Measurements from ENCODE around the gene KCTD17. TPM values are rescaled to one million over a fixed set of nuclear protein-coding genes. Genes with fewer than 3 reads are reported as not detected.

KCTD17 gene
- total RNA-seq: 13.9 TPM
- 9.6 TPM for polyA plus RNA-seq (ENCODE audit: insufficient read depth, low read depth, low replicate concordance)
- long read RNA-seq, donor 1, partial matches to known transcripts: 0 of 4 reads
- long read RNA-seq, donor 1, other reads (novel, unspliced or antisense): 0 of 4 reads
- long read RNA-seq, donor 2, partial matches to known transcripts: 0 of 4 reads
- long read RNA-seq, donor 2, other reads (novel, unspliced or antisense): 0 of 4 reads
- long read RNA-seq, donor 3, partial matches to known transcripts: 0 of 3 reads
- long read RNA-seq, donor 3, other reads (novel, unspliced or antisense): 0 of 3 reads
- long read RNA-seq, donor 4, partial matches to known transcripts: 6 of 9 reads
- long read RNA-seq, donor 4, other reads (novel, unspliced or antisense): 0 of 9 reads
- long read RNA-seq, donor 5: 0 reads
- long read RNA-seq, donor 6, partial matches to known transcripts: 7 of 10 reads
- long read RNA-seq, donor 6, other reads (novel, unspliced or antisense): 0 of 10 reads
- long read RNA-seq, donor 7, partial matches to known transcripts: 9 of 14 reads
- long read RNA-seq, donor 7, other reads (novel, unspliced or antisense): 1 of 14 reads
- long read RNA-seq, donor 8, partial matches to known transcripts: 0 of 2 reads
- long read RNA-seq, donor 8, other reads (novel, unspliced or antisense): 0 of 2 reads
- long read RNA-seq, donor 9, partial matches to known transcripts: 0 of 5 reads
- long read RNA-seq, donor 9, other reads (novel, unspliced or antisense): 0 of 5 reads
- long read RNA-seq, donor 10, partial matches to known transcripts: 5 of 6 reads
- long read RNA-seq, donor 10, other reads (novel, unspliced or antisense): 0 of 6 reads

GRCh38 chr22:37051391-37052385, at the start of gene KCTD17:
Gene KCTD17 (plus strand): TSS chr22:37051742. CDS start chr22:37051761, 19 bp downstream.
- H3K27ac ChIP-seq (ENCODE audit: low read depth in 2 of 2, low read length in 2 of 2): no peak within 1 kb of the TSS
- no peaks in the 10 kb centered on the region for H3K36me3 ChIP-seq (ENCODE audit: control insufficient read depth in 2 of 3, insufficient read depth in 3 of 3, low read length in 3 of 3)
- H3K9ac ChIP-seq (ENCODE audit: low read length in 3 of 3): peak within 1 kb of the TSS in 1 of 3 donors; percentile 12
- DNase-seq: peak; percentile 68 to 89 (median 81)
- H3K27me3 ChIP-seq (ENCODE audit: control insufficient read depth, insufficient read depth, low read length): no peaks in the 10 kb centered on the region
- FAIRE-seq: no peak
- peak within 1 kb of the TSS; percentile 14 to 36 (median 35) for H3K4me3 ChIP-seq (ENCODE audit: low read length in 3 of 3)
- H3K4me1 ChIP-seq (ENCODE audit: control insufficient read depth in 2 of 3, insufficient read depth in 2 of 3, low read depth in 1 of 3, low read length in 3 of 3): peaks cover 0 to 7% (median 0%) of the 10 kb centered on the region in 3 donors
- intact Hi-C loops (cut with DNase I): no loop called here
- H3K9me3 ChIP-seq (ENCODE audit: control insufficient read depth in 2 of 3, insufficient read depth in 1 of 3, low read length in 3 of 3): no peaks in the 10 kb centered on the region
- TF ChIP-seq, protein P1, sequence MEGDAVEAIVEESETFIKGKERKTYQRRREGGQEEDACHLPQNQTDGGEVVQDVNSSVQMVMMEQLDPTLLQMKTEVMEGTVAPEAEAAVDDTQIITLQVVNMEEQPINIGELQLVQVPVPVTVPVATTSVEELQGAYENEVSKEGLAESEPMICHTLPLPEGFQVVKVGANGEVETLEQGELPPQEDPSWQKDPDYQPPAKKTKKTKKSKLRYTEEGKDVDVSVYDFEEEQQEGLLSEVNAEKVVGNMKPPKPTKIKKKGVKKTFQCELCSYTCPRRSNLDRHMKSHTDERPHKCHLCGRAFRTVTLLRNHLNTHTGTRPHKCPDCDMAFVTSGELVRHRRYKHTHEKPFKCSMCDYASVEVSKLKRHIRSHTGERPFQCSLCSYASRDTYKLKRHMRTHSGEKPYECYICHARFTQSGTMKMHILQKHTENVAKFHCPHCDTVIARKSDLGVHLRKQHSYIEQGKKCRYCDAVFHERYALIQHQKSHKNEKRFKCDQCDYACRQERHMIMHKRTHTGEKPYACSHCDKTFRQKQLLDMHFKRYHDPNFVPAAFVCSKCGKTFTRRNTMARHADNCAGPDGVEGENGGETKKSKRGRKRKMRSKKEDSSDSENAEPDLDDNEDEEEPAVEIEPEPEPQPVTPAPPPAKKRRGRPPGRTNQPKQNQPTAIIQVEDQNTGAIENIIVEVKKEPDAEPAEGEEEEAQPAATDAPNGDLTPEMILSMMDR (IDR thresholded peaks at IDR 0.05; ENCODE audit: borderline replicate concordance, extremely low read depth, insufficient read depth): no peak

DNA sequence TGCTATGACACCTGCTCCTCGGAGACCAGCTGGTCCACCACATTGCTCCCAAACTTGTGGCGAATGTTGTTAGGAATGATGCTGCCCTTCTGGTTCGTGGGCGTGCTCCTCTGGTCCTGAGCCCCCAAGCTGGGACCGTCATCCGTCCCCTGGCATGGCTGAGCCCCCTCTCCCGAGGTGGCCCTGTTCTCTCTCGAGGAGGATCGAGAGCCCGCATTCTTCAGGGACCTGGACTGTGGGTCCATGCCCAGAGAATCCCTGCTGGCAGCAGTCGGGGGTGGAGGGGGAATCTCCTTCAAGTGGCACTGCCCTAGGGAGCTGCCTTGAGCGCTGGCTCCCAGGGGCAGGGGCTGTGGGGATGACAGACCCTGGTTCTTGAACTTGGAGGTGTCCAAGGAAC, 49.7 kb upstream of the KCTD17 start:
- Histone ChIP-seq H3K9ac (ENCODE audit: low read length in 3 of 3) (no peak overlapping the region), H3K27ac (ENCODE audit: low read depth in 2 of 2, low read length in 2 of 2) (no peak overlapping the region), H3K4me3 (ENCODE audit: low read length in 3 of 3) (no peak overlapping the region), H3K36me3 (ENCODE audit: control insufficient read depth in 2 of 3, insufficient read depth in 3 of 3, low read length in 3 of 3) (no peaks in the 10 kb centered on the region), H3K4me1 (ENCODE audit: control insufficient read depth in 2 of 3, insufficient read depth in 2 of 3, low read depth in 1 of 3, low read length in 3 of 3) (no peaks in the 10 kb centered on the region), H3K9me3 (ENCODE audit: control insufficient read depth in 2 of 3, insufficient read depth in 1 of 3, low read length in 3 of 3) (no peaks in the 10 kb centered on the region), H3K27me3 (ENCODE audit: control insufficient read depth, insufficient read depth, low read length) (no peaks in the 10 kb centered on the region)
- TF ChIP-seq, protein P1 (IDR thresholded peaks at IDR 0.05; ENCODE audit: borderline replicate concordance, extremely low read depth, insufficient read depth): no peak
- intact Hi-C loops (cut with DNase I): no loop called here
- peak in 1 of 5 donors; percentile 59 for DNase-seq
- no peak for FAIRE-seq

- intact Hi-C loops (cut with DNase I): no loop called here
- Histone ChIP-seq H3K27ac (ENCODE audit: low read depth in 2 of 2, low read length in 2 of 2) (no peak overlapping the region), H3K27me3 (ENCODE audit: control insufficient read depth, insufficient read depth, low read length) (no peaks in the 10 kb centered on the region), H3K9ac (ENCODE audit: low read length in 3 of 3) (no peak overlapping the region), H3K9me3 (ENCODE audit: control insufficient read depth in 2 of 3, insufficient read depth in 1 of 3, low read length in 3 of 3) (no peaks in the 10 kb centered on the region), H3K36me3 (ENCODE audit: control insufficient read depth in 2 of 3, insufficient read depth in 3 of 3, low read length in 3 of 3) (no peaks in the 10 kb centered on the region), H3K4me3 (ENCODE audit: low read length in 3 of 3) (no peak overlapping the region), H3K4me1 (ENCODE audit: control insufficient read depth in 2 of 3, insufficient read depth in 2 of 3, low read depth in 1 of 3, low read length in 3 of 3) (no peaks in the 10 kb centered on the region)
- FAIRE-seq (no peak), DNase-seq (no peak)
- TF ChIP-seq, protein P1 (IDR thresholded peaks at IDR 0.05; ENCODE audit: borderline replicate concordance, extremely low read depth, insufficient read depth): no peak
Observed at GRCh38 chr22:37002633-37003032, 48.9 kb upstream of the KCTD17 start.

Data from kidney (tissue), 22 donors.